ENCODE data around the gene ZMIZ1.

The ZMIZ1 gene

DNA sequence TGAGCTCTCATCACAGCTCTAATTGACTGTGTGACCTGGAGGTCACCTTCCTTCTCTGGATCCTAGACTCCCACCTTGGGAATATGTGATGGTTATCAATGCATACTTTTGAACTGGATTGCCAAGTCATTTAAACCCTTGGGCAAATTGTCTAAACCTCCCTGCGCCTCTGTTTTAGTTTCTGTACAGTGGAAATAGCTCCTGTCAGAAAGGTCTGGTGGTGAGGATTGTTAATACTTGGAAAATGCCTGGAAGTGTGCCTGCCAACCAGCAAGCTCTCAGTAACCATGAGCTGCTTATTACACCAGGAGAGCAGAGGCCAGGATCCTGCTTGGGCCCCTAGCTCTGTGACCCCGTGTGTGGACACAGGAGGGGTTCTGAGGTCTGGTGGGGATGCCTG lies 169.8 kb downstream of the ZMIZ1 start:
- DNase-seq (ENCODE audit: low read depth) = no peak
- TF ChIP-seq, protein P1, sequence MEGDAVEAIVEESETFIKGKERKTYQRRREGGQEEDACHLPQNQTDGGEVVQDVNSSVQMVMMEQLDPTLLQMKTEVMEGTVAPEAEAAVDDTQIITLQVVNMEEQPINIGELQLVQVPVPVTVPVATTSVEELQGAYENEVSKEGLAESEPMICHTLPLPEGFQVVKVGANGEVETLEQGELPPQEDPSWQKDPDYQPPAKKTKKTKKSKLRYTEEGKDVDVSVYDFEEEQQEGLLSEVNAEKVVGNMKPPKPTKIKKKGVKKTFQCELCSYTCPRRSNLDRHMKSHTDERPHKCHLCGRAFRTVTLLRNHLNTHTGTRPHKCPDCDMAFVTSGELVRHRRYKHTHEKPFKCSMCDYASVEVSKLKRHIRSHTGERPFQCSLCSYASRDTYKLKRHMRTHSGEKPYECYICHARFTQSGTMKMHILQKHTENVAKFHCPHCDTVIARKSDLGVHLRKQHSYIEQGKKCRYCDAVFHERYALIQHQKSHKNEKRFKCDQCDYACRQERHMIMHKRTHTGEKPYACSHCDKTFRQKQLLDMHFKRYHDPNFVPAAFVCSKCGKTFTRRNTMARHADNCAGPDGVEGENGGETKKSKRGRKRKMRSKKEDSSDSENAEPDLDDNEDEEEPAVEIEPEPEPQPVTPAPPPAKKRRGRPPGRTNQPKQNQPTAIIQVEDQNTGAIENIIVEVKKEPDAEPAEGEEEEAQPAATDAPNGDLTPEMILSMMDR (conservative IDR thresholded peaks at IDR 0.05; ENCODE audit: control insufficient read depth, insufficient read depth, low read depth, low read length) = no peak
- H3K4me3 ChIP-seq (ENCODE audit: control insufficient read depth, low read depth, low read length) = no peak overlapping the region

DNA sequence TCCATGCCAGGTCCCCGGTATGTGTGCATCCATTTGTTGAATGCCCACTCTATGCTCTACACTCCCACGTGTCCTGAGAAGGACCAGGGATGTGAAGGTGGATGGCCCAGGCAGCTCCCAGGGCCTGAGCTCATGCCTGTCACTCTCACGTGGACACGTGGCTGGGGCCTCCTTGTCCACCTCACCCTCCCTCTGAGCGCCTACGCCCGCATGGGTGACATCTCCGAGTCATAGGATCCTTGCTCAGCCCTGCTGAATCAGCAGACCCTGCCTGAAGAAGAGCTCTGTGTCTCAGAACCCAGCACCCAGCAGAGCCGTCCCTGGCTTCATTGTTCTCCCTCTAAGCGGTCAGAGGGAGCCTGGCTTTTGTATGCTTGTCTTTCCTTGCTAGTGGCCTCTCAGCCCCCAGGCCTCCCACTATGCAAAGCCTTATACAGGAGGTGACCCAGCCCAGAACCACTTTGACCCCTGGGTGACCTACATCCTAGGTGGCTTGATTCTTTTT lies 170.6 kb downstream of the ZMIZ1 start:
- TF ChIP-seq, protein P1 (conservative IDR thresholded peaks at IDR 0.05; ENCODE audit: control insufficient read depth, insufficient read depth, low read depth, low read length) = no peak
- DNase-seq (ENCODE audit: low read depth) = peak; percentile 71
- no peak overlapping the region for H3K4me3 ChIP-seq (ENCODE audit: control insufficient read depth, low read depth, low read length)

DNA sequence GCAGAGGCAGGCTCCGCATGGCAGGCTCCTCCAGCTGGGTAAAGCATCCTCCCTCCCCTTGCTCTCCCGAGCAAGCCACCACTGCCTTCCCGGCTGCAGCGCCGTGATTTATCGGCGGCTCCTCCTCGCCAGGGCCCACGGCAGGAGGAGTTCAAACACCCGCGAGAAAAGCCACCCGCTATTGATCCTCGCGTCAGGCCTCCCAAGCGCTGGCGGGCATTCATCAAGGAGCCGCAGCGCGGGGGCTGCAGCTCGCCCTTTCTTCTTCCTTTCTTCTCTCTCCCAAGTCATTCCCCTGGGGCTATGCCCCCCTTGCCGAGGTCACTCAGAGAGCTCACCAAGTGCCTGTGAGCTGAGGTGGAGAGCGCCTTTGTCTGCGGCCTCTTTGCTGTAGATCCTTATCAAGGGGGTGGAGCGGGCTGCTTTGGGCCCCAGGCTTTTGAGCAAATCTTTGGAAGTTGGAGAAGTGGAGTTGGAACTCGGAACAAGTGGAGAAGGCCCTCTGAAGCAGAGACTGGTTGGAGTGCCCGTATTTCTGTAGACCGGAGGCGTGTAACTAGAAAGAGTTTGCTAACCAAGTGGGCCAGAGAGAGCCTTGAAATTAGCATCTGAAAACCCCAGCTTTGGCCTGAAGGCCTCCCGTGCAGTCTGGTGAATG lies 171.3 kb downstream of the ZMIZ1 start:
- H3K4me3 ChIP-seq (ENCODE audit: control insufficient read depth, low read depth, low read length) = no peak overlapping the region
- DNase-seq (ENCODE audit: low read depth) = no peak
- TF ChIP-seq, protein P1 (conservative IDR thresholded peaks at IDR 0.05; ENCODE audit: control insufficient read depth, insufficient read depth, low read depth, low read length) = no peak

GRCh38 chr10:79241629-79241989 lies 172.8 kb downstream of the ZMIZ1 start:
- no peak for DNase-seq (ENCODE audit: low read depth)
- TF ChIP-seq, protein P1 (conservative IDR thresholded peaks at IDR 0.05; ENCODE audit: control insufficient read depth, insufficient read depth, low read depth, low read length) = no peak
- no peak overlapping the region for H3K4me3 ChIP-seq (ENCODE audit: control insufficient read depth, low read depth, low read length)

DNA sequence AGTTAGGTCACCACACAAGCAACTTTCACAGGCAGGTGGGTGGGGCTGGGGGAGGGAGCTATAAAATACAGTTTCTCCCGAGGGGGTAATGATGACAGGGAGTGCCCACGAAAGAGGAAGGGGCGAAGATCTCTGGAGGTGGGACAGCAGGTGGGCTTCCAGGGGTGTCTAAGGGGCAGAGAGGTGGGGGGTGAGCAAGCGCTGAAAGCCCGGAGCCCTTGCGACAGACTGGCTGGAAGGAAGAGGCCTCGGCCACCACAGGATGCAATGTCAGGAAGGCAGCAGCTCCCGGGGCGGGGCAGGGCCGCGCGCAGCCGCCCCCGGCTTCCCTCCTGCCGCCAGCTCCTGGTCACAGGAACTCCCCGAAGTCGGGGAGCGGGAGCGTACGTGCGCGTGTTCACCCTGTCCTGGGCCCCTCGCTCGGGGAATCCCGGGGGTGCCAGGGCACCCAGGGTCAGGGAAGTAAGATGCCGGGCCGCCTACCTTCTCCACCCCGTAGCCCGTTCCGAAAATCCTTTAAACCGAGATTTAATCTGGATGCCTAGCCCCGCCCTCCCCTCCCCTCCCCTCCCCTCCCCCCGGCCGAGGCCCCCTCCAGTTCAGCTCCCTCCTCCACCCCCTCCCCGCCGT lies 173.3 kb downstream of the ZMIZ1 start:
- TF ChIP-seq, protein P1 (conservative IDR thresholded peaks at IDR 0.05; ENCODE audit: control insufficient read depth, insufficient read depth, low read depth, low read length) = no peak
- peak; percentile 50 for DNase-seq (ENCODE audit: low read depth)
- peak overlapping the region; percentile 49 for H3K4me3 ChIP-seq (ENCODE audit: control insufficient read depth, low read depth, low read length)

- peak; percentile 72 for DNase-seq (ENCODE audit: low read depth)
- peak overlapping the region; percentile 49 for H3K4me3 ChIP-seq (ENCODE audit: control insufficient read depth, low read depth, low read length)
- TF ChIP-seq, protein P1 (conservative IDR thresholded peaks at IDR 0.05; ENCODE audit: control insufficient read depth, insufficient read depth, low read depth, low read length) = no peak
Measured at GRCh38 chr10:79242620-79243152, 173.9 kb downstream of the ZMIZ1 start.
